SKM-1 (cell line): ENCODE results near the gene STK35.

Experiments used
- DNase-seq: peaks from one replicate; lab custom pipeline; 2025; ENCODE audit not compliant: unreplicated experiment; lab: John Stamatoyannopoulos, UW

Gene STK35

DNA sequence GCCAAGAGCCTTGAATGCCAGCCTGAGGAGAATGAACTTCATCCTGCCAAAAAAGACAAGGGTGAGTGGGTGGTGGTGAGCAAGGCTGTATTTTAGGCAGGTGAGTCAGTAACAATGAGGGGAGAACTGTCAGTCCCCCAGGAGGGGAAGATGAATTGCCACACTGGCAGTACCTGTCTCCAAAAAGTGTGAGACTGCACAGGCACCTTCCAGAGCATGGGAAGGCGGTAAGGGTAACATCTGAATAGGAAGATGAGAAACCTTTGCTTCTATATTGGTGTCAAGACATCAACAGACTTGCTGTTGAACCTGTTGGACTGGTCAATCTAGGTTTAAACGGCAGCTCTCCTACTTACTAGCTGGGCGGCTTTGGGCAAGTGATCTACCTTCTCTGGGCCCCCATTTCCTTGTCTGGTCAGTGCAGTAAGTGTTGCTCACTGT lies 30.9 kb downstream of the STK35 start:
- no peak for DNase-seq

DNA sequence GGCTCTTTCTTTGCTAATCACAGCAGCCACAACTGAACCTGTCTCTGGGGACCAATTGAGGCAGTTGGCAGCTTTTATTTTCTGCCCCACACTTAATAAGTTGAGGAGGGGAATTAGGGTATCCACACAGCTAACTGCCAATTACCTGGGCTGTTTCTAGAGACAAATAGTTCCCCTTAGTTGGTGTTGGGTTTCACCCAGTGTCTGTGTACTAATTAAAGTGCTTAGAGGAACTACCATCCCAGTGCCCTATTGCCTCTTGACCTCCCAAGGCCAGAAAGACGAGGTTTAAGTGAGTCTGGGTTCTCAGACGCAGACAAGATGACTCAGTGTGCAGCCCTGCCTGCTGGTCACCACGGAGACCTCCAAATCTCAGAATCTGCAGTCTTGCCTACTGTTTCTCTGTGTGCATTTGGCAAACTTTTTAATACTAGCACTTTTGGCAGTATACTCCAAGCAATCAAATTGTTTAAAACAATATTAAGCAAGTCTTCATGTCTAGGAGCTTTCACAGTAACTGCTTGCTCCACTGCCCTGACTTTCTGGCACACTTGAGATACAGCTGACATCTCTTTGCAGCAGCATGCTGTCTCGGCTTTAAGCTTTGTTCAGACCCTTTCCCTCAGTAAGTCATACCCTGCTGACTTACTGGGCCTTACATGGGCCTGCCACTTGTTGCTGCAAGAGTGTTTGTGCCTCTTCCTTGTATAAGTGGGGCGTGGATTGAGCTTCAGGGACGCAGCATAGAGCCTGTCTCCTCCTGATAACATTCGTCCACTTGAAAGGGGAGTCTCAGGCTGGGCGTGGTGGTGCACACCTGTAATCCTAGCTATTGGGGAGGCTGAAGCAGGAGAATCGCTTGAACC lies 31.9 kb downstream of the STK35 start:
- no peak for DNase-seq

DNA sequence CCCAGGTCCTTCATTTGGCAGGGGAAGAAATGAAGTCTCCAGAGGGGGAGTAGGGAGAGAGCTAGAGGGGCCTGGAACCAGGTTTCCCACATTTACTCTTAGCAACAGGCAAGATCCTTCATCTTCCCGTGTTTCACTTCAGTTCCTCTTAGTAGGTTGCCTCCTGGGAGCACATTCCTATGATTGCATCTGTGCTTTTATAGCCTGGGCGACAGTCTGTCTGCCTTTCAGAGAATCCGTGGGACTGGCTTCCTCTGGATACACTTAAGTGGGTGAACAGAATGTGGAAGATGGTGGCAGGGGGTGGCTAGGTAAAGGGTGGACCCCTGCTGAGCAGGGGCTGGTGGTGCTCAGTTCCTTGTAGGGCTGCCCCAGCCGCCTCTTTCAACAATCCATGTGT lies 33.4 kb downstream of the STK35 start:
- DNase-seq = no peak

DNA sequence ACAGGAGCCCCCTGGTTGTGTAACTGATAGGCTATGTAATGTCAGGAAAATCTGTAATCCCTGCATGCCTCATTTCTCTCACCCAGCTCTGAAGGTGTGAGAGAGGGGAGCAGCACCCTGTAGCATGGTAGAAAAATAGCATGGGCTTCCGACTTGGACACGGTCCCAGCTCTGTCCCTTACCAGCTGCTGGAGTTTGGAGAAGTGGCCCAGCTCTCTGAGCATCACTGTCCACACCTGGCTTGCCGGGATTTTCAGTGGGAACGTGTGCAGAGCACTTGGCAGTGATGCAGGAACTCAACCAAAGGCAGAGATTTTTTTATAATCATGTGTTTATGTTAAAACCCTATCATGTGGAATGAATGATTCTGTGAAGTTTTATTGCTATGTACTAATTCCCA lies 34.6 kb downstream of the STK35 start:
- DNase-seq = no peak

DNA sequence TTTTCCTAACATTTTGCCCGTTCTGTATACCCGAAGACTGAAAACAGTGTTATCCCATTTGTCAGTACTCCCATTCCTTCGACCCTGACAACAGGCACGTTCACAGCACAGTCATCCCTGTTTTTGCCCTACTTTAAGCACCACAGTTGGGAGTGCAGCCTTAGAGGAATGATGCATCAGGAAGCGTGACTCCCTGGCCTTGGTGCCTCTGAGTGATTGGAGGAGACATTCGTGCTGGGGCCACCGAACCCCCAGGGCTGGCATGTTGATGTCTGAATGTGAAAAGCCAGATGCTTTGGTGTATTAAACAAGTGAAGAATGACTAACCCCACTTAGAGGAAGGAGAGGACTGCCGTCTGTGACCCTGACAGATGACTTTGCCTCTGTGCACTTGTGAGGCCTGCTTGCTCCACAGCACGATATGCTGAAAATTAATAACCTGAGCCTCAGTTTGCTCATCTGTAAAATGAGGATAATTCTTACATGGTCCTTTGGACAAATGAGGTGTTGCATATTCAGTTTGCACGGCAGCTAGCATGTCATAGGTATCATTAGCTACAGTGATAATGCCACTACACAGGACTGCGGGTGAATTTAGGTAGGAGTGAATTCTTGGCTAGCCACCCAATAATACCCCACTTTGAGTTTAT lies 36.0 kb downstream of the STK35 start:
- DNase-seq = no peak

DNA sequence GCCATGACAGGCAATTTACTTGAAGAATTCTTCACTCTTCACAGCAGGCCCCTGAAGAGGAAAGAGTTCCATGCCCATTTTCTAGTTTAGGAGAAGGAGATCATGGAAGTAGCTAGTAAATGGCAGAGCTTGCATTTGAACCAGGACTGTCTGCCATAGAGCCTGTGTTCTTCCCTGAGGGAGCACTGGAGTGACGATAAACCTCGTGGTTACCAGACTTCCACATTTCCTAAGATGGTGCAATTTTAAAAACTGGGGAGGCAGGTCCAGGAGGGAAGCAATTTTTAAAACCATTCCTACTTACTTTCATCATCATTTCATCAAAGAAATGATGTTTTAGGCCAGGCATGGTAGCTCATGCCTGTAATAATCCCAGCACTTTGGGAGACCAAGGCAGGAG lies 36.8 kb downstream of the STK35 start:
- no peak for DNase-seq

DNA sequence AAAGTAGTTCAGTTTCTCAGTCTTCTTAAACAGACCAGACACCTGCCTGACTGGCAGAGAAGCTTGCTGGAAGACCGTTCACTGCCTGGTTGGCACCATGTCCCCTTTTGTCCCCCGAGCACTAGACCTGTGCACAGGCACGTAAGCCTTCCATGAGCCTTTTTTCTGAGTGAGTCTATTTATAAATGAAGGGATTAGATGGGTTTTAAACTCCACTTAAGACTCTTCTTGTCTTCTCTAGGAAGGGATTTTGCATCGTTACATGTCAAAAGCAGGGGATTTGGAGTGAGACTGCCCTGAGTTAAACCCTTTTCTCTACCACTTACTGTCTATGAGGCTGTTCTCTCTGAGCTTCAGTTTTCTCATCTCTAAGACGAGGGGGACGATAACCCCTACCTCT lies 37.6 kb downstream of the STK35 start:
- DNase-seq = no peak

DNA sequence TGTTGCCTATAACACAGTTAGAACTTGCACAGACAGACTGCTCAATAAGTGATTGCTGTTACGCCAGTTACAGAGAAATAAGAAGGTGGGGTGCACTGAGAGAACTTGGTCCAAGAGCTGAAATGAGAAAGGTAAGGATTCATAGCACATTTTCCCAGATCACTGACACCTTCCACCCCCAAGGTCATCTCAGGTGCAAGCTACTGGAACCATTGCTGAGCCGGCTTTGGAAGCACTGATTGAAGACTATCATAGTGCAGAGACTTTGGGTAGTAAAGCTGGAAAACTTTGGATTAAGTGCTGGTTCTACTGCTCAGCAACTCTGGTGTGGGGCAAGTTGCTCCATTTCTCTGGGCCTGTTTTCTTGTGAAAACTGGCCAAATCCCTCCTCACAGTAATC lies 38.1 kb downstream of the STK35 start:
- no peak for DNase-seq

DNA sequence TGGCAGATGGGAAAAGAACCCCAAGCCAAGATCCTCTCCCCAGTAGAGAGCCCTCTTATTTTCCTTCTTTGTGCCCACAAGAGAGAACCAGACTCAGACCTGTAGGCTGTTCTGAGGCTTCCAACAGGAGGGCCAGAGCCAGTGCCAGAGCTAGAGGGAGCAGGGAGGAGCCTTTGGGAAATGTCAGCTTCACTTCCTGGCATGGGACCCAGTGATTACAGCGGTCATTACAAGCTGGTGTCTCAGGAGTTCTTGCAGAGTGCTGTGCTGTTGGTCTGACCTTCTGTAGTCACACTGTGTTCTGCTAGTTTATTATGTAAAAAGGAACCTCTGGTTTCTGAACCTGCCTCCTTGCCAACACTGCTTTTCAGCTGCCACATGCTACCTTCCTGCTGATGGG lies 38.9 kb downstream of the STK35 start:
- no peak for DNase-seq

DNA sequence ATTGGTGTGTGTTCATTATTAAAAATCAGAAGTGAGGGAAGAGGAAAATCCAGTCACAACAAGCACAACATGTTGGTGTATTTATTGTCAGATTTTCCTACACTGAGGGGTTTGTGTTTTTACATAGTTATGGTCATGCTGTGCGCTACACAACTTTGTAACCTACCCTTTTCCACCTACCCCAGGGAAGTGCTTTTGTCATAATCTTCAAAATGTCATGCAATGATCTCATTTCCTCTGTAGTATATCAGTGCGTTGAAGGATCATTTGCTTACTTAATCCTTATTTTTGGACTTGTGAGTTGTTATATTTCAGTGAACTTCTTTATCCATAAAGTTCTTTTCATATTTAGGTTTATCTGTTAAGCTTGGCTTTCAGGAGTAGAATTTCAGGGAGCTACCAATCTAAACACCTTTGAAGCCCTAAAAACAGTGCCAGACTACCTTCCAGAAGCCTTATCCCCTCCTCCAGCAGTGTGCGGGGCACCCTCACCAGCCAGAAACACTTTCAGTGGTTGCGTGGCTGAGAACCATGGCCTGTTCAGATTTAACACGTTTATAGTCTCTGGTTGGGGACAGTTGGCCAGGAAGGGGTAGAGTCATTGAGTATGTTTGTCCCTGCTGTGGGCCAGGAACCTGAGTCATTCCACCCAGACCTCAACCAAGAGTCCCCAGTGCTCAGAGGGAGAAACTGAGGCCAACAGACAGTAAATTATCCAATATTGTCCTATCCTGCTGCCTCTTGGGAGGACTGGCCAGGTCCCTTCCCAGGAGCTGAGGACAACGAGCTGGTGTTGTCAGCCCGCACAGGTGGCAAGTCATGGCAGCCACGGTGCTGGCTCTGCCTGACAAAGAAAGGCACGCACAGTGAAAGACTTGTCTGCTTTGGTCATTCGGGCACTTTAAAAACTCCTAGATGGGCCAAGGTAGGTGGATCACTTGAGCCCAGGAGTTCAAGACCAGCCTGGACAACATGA lies 40.3 kb downstream of the STK35 start:
- no peak for DNase-seq

DNA sequence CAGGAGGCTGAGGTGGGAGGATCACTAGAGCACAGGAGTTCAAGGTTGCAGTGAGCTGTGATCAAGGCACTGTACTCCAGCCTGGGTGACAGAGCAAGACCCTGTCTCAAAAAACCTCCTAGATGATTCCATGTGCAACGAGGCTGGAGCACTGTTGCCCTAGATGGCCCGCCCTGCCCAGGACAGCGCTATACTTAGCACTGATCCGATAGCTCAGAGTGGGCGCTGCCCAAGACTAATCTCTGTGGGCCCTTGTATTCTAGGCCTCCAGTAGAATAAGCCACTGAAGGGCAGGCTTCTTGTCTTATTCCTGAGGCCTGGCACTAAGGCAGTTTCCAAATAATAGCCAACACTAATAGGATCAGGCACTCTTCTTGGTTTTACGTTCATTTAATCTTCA lies 41.0 kb downstream of the STK35 start:
- DNase-seq = no peak

DNA sequence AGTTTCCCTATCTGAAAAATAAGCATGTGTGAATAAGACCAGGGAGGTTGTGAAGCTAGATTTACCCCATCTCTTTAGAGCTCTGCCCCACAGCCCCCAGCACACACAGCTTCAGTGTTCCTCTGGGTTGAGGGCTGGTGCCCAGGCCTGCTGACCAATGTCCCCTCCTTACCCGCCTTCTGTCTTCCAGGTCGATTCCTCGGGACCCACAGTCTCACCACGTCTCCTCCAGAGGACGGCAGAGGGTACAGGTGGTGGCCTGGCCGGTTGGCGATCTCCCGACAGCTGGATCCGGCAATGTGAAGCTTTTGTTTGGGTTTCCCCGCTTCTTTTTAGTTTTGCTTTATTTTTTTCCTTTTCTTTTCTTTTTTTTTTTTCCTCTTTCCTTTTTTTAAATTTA lies 42.0 kb downstream of the STK35 start:
- DNase-seq = no peak

DNA sequence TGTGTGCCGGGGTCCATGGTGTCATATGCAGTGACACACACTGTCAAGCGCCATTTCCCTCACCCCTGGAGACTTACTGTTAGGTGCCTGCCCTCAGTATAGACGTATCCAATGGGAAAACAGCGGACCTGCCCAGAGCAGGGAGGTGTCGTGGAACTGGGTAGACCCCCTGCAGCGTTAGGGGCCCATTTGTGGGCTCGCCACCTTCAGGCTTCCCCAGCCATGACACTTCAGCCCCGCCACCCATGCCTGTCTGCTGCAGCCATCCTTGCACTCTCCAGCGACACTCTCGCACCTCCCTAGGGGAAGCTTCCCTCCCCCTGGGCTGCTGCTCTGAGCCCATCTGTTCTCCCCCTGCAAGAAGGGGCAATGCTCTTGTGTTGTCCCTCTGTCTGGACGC lies 43.2 kb downstream of the STK35 start:
- DNase-seq = no peak

DNA sequence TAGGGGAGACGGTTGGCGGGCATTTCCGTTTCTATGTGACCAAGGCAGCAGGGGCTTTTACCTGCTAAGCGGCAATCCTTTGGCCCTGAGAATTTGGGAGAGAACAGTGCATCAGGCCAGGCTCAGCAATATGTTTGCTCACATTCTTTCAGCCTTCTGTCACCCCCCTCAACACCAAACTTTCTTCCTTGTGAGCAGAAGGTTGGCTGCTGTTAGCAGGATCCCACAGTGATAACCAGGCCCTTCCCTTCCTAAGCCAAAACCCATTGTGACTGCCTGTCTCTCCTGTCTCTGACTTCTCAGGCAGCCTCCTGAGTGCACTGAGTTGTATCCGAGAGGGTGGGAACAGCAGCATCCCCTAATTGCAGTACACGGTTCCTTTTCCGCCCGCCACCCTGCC lies 43.7 kb downstream of the STK35 start:
- no peak for DNase-seq

DNA sequence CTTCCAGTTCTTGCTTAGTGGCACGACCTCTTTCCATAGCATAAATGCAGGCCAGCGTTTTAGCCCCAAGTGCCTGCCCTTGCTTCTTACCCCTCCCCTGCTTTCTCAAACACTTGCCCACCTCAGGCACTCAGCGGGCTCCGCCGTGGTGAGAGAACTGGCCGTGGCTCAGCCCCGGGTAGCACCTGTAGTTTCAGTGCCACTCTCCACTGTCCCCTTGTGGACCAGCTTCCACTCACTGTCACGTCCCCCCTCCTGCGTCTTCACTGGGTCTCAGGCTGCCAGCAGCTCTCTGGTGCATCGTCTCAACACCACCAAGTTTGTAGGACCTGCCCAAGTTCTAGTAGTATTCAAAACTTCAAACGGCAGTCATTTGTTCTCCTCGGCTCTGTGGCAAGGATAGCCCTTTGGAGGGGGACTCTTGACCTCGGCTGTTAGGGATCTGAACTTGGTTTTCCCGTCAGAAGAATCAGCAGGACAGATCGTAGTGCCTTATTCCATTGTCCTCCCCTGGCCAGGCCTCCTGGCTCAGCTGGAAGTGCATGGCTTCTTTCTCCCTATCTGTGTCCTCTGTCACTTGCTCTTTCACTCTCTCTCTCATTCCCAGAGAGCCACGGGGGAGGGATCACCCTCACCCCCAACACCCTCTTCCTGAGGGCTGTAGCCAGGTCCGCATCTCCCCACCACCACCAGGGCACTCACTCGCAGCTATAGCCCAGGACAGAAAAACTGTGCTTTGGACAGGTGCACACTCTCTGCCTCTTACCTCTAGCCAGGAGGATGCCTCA lies 44.6 kb downstream of the STK35 start:
- no peak for DNase-seq

DNA sequence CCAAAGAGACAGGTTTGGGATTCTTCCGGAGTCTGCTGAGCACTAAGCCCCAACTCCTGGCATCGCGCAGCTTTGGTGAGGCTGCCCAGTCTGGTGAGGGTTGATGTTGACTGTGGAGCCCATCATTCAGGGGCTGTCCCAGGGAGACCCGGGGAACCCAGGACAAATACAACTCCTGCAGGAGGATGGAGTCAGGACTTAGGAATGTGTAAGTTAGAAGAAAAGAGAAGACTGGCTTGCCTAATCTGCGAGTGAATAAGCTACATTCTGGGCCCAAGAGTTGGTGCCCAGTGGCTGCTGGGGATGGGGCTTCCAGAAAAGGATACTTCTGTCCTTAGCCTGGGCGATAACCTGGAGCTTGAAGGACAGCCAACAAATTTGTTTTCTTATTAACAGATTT lies 47.9 kb downstream of the STK35 start:
- DNase-seq = no peak

DNA sequence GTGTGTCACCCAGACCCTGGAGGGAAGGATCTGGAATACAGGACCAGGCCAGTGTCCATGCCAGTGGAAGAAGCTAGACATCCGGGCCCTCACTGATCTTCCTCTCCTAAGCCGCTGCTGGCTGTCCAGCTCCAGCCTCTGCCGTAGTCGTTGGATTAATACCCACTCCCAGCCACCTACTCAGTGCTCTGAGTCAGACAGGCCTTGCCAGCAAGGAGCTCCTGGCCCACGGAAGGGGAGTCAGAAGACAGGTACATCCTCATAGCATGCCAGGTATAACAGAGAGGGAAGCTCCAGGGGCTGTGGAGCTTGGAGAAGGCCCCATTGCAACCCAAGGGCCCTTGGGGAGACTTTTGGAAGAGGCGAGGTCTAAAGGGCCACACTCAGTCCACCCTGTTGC lies 49.0 kb downstream of the STK35 start:
- DNase-seq = no peak

DNA sequence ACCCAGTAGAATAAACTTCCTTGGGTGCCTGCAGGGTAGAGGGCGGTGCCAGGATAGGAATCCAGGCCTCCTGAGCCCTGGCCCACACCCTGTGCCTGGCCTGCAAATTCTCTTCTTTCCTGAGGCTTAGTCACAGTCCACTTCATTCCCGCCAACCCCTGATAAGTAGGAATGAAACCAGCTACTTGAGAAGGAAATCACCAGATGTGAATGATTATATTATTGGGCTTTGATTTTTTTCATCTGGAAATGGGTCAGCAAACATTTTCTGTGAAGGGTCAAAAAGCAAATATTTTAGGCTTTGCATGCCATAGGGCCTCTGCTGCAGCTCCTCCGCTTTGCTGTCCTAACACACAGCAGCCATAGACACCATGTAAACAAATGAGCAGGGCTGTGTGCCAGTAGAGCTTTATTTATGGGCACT lies 50.2 kb downstream of the STK35 start:
- no peak for DNase-seq

DNA sequence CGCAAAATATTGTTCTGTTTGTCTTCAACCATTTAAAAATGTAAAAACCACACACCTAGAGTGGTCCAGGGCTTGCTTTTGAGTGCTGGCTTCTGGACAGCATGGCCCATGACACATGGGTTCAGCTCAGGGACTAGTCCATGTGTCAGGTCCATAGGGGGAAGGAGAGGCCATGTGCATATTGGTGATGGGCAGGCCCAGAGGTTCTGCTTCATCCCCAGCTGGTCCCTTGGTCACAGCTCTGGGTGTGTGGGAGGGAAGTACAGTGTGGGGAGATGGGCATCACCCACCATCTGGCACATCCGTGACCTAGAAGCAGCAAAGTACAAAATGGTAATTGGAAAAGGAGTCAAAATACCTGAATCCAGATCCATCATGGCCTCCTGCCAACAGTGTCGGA lies 50.7 kb downstream of the STK35 start:
- DNase-seq = no peak

DNA sequence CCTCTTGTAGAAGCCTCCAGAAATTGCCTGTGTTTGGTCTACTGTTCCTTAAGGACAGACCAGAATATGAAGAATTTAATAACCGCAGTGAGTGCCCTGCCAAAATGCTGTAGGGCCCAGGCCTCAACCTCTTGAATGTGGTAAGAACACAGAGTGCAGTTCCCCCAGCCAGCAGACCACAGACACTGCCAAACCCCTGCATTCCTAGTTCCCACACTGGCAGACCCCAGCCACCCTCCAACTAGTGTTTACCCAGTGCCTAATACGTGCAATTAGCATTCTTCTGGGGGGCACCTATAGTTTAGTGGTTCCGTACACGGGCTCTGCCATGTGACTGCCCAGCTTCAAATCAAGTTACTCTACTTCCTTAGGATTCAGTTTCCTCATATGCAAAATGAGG lies 51.7 kb downstream of the STK35 start:
- DNase-seq = no peak

DNA sequence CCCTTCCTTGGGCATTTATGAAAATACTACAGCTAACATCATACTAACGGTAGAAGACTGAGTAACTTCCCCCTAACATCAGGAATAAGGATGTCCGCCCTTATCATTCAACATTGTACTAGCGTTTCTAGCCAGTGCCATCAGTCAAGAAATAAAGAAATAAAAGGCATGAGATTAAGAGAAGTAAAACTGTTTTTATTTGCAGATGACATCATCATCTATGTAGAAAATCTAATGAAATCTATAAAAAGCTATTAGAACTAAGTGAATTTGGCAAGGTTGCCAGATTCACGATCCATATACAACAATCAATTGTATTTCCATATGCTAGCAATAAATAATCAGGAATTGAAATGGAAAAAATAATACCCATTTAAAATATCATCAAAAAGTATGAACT lies 54.6 kb downstream of the STK35 start:
- DNase-seq = no peak
